ENCODE results near the gene MPP2. TPM values are rescaled to one million over a fixed set of nuclear protein-coding genes. Genes with fewer than 3 reads are reported as not detected.
A peak's percentile ranks its signal among the peaks of the same experiment; 100 is the strongest.

MPP2 gene
- total and polyA plus RNA-seq, 2 experiments from 2014 or later, result 1.3 to 1.4 TPM

DNA sequence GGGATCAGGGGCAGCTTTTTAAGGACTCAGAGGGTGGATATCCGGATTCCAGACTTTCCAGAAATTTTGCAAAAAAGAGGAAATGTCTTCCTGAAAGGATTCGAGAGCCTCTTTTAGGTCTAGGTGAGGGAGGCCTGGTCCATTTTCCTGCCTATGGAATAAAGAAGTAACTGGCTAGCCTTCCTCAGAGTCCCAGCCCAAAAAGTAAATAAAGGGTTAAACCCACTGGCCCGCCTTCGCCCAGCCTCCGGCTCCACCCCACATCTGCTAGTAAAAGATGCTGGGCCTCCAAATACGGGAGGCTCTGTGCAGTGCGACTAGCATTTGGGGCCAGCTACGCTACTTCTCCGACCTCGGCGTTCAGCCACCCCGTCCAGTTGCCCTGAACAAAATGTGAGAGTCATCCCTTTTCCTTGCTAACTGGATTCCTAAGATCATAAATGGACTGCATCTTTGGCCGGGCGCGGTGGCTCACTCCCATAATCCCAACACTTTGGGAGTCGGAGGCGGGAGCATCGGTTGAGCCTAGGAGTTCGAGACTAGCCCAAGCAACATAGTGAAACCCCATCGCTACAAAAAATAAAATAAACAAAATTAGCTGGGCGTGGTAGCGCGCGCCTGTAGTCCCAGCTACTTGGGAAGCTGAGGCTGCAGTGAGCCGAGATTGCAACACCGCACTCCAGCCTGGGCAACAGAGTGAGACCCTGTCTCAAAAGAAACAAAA, 824 bp upstream of the MPP2 start:
- peak overlapping the region; percentile 98 for H3K4me2 ChIP-seq
- WGBS (ENCODE audit: low lambda C conversion rate, missing lambda C conversion rate), result 9% methylated on average over 26 of the region's 26 CpGs
- no peaks in the 10 kb centered on the region for H3K9me3 ChIP-seq (ENCODE audit: low read depth)
- H4K20me1 ChIP-seq (ENCODE audit: insufficient read depth, poor library complexity, severe bottlenecking), result no peaks in the 10 kb centered on the region
- peak overlapping the region; percentile 92 for H3K27ac ChIP-seq
- TF ChIP-seq EZH2phosphoT487 (IDR thresholded peaks at IDR 0.05; ENCODE audit: low read depth, severe bottlenecking, unreplicated experiment) (no peak), EZH2 (IDR thresholded peaks at IDR 0.05; ENCODE audit: borderline replicate concordance) (no peak)
- TF ChIP-seq, protein P1, sequence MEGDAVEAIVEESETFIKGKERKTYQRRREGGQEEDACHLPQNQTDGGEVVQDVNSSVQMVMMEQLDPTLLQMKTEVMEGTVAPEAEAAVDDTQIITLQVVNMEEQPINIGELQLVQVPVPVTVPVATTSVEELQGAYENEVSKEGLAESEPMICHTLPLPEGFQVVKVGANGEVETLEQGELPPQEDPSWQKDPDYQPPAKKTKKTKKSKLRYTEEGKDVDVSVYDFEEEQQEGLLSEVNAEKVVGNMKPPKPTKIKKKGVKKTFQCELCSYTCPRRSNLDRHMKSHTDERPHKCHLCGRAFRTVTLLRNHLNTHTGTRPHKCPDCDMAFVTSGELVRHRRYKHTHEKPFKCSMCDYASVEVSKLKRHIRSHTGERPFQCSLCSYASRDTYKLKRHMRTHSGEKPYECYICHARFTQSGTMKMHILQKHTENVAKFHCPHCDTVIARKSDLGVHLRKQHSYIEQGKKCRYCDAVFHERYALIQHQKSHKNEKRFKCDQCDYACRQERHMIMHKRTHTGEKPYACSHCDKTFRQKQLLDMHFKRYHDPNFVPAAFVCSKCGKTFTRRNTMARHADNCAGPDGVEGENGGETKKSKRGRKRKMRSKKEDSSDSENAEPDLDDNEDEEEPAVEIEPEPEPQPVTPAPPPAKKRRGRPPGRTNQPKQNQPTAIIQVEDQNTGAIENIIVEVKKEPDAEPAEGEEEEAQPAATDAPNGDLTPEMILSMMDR (IDR thresholded peaks at IDR 0.05; ENCODE audit: poor library complexity), result no peak
- peak overlapping the region; percentile 81 for H2AFZ ChIP-seq
- peak overlapping the region; percentile 87 for H3K4me3 ChIP-seq
- H3K27me3 ChIP-seq, result peaks cover 49% of the 10 kb centered on the region
- H3K4me1 ChIP-seq (ENCODE audit: insufficient read depth), result peaks cover 11% of the 10 kb centered on the region
- H3K79me2 ChIP-seq, result no peaks in the 10 kb centered on the region
- DNase-seq (ENCODE audit: low spot score), result peak; percentile 72
- no peaks in the 10 kb centered on the region for H3K9me2 ChIP-seq (replicated peaks; ENCODE audit: insufficient read depth)
- H3K36me3 ChIP-seq (replicated peaks; ENCODE audit: insufficient read depth, low read depth), result no peaks in the 10 kb centered on the region

DNA sequence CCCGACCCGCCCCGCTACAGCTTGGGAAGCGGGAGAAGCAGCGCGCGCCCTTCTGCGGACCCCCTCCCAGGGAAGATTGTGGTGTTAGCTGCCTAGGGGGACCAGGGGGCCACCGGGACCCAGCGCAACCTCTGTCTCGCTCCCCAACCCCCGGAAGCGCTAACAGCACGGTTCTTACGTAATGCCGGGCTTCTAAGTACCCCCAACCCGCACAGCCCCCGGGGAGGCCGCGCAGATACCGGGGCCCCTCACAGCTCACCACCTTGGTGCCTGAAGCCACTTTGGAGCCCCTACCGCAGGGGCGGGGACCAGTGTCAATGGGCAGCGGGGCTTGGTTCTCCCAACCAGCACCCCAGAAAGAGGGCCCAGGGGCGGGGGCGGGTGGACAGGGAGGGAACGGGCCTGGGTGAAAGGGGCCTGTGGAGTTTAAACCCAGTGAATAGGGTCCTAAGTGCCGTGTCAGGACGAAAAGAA, 348 bp downstream of the MPP2 start:
- Histone ChIP-seq H3K36me3 (replicated peaks; ENCODE audit: insufficient read depth, low read depth) (no peaks in the 10 kb centered on the region), H4K20me1 (ENCODE audit: insufficient read depth, poor library complexity, severe bottlenecking) (no peaks in the 10 kb centered on the region), H3K27me3 (peaks cover 46% of the 10 kb centered on the region), H3K4me1 (ENCODE audit: insufficient read depth) (peaks cover 11% of the 10 kb centered on the region), H3K9me2 (replicated peaks; ENCODE audit: insufficient read depth) (no peaks in the 10 kb centered on the region), H2AFZ (peak overlapping the region; percentile 81), H3K9me3 (ENCODE audit: low read depth) (no peaks in the 10 kb centered on the region), H3K79me2 (no peaks in the 10 kb centered on the region), H3K27ac (peak overlapping the region; percentile 92), H3K4me2 (peak overlapping the region; percentile 98), H3K4me3 (peak overlapping the region; percentile 87)
- DNase-seq (ENCODE audit: low spot score), result no peak
- WGBS (ENCODE audit: low lambda C conversion rate, missing lambda C conversion rate), result under 1% methylated on average over 27 of the region's 29 CpGs
- no peak for TF ChIP-seq EZH2 (IDR thresholded peaks at IDR 0.05; ENCODE audit: borderline replicate concordance)
- TF ChIP-seq, protein P1 (IDR thresholded peaks at IDR 0.05; ENCODE audit: poor library complexity), result no peak
- no peak for TF ChIP-seq EZH2phosphoT487 (IDR thresholded peaks at IDR 0.05; ENCODE audit: low read depth, severe bottlenecking, unreplicated experiment)

DNA sequence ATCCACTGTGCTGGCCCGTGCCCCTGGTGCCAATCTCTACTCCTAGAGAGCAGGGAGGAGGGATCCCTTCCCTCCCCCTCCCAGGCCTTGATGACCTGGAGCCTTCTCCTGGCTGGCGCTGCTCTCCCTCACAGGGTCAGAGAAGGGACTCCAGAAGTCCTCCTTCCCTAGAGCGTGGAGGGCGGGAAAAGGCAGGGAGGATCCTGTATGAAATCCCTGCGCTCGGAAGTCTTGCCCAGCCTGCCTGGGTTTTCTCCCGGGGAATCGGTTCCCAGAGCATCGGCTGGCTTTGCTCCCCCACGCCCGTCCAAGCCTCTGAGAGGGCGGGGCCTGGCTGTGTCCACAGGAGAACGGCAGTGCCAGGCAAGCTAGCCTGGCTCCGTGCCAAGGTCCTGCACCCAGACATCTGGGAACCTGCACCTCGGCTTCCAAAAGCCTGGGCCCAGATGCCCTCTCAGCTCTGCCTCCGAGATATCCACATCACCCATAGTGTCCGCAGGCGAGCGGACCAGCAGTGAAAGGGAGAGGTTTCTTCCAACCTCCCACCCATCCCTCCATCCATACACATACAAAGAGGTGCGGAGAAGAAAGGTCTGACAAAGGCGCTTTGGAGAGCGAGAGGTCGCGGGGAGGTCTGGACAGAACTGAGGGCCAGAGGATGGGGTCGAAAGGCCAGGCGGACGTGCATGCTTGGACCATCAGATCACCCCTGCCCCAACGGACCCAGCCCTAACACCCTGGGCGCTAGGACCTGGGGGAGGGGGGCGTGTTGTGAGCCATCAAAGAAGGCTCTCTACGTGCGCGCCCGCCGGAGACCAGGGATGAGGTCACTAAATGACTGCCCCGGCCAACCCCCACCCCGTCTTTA, 1.1 kb downstream of the MPP2 start:
- peak; percentile 84 for DNase-seq (ENCODE audit: low spot score)
- WGBS (ENCODE audit: low lambda C conversion rate, missing lambda C conversion rate), result 4% methylated on average over 28 of the region's 37 CpGs
- peak overlapping the region; percentile 81 for H2AFZ ChIP-seq

More for the DNA sequence above, 1.1 kb downstream of the MPP2 start:
- H3K79me2 ChIP-seq, result no peaks in the 10 kb centered on the region
- H3K36me3 ChIP-seq (replicated peaks; ENCODE audit: insufficient read depth, low read depth), result no peaks in the 10 kb centered on the region
- no peak for TF ChIP-seq EZH2phosphoT487 (IDR thresholded peaks at IDR 0.05; ENCODE audit: low read depth, severe bottlenecking, unreplicated experiment)
- no peak for TF ChIP-seq EZH2 (IDR thresholded peaks at IDR 0.05; ENCODE audit: borderline replicate concordance)
- TF ChIP-seq, protein P1 (IDR thresholded peaks at IDR 0.05; ENCODE audit: poor library complexity), result no peak
- peak overlapping the region; percentile 87 for H3K4me3 ChIP-seq
- no peaks in the 10 kb centered on the region for H4K20me1 ChIP-seq (ENCODE audit: insufficient read depth, poor library complexity, severe bottlenecking)
- peak overlapping the region; percentile 98 for H3K4me2 ChIP-seq
- H3K9me3 ChIP-seq (ENCODE audit: low read depth), result no peaks in the 10 kb centered on the region
- peaks cover 11% of the 10 kb centered on the region for H3K4me1 ChIP-seq (ENCODE audit: insufficient read depth)
- H3K9me2 ChIP-seq (replicated peaks; ENCODE audit: insufficient read depth), result no peaks in the 10 kb centered on the region
- peaks cover 46% of the 10 kb centered on the region for H3K27me3 ChIP-seq
- H3K27ac ChIP-seq, result no peak overlapping the region

Data from hepatocyte (in vitro differentiated cells).